Right lobe of liver (tissue), 6 donors: ENCODE results near the gene CRTC1. TPM values are rescaled to one million over a fixed set of nuclear protein-coding genes. Genes with fewer than 3 reads are reported as not detected.

ENCODE experiments used
- ATAC-seq, 4 donors: fragments of 200-7000 bp; cut with Tn5 transposase; one replicate each; pipeline ENCODE4 v1.9.1; 2020; ENCODE audit warnings: mild to moderate bottlenecking in 4 of 4, moderate library complexity in 4 of 4
- DNase-seq, 3 donors: peaks; one replicate each; pipeline ENCODE4 v3.0.0-alpha.2; 2020
- H3K27ac ChIP-seq, 3 donors: fragments of 200-600 bp; one replicate each; pipeline ENCODE4 v1.8.0; 2022
- H3K27me3 ChIP-seq, 2 donors: fragments of 200-600 bp; one replicate each; pipeline ENCODE4 v1.8.0; 2022
- H3K36me3 ChIP-seq, 4 donors: fragments of 200-600 bp; sonication (generic) in 1 of 4; one replicate each; pipeline versions ENCODE4 v1.5.1 to v1.8.0; 2017 to 2022; ENCODE audit warnings: control low read depth in 1 of 4
- H3K4me1 ChIP-seq, 4 donors: fragments of 200-600 bp; sonication (generic) in 1 of 4; one replicate each; pipeline versions ENCODE4 v1.5.1 to v1.8.0; 2017 to 2022; ENCODE audit warnings: control low read depth in 1 of 4
- H3K4me3 ChIP-seq, 3 donors: fragments of 200-600 bp; one replicate each; pipeline ENCODE4 v1.8.0; 2022
- H3K9me3 ChIP-seq, 4 donors: fragments of 200-600 bp; sonication (generic) in 1 of 4; one replicate each; pipeline versions ENCODE4 v1.5.1 to v1.8.0; 2017 to 2022; ENCODE audit warnings: control low read depth in 1 of 4
- POLR2A ChIP-seq: fragments of 450-650 bp; IDR thresholded peaks from one replicate; pipeline ENCODE4 v1.6.1; 2017; ENCODE audit warnings: antibody characterized with exemption, mild to moderate bottlenecking
- WGBS: methylation state at CpG from one replicate; pipeline ENCODE4 v1.1.6; 2018; ENCODE audit warnings: low coverage, low lambda C conversion rate; ENCODE audit not compliant: insufficient coverage; ENCODE audit errors: missing lambda C conversion rate; 5-methylcytosine and 5-hydroxymethylcytosine counted together
- intact Hi-C, 2 donors: fragments of 100-400 bp; cut with DNase I; formaldehyde crosslinking; loops; one replicate each; pipeline versions ENCODE4 v1.11.2 to v1.14.1; 2022
- total RNA-seq, 6 experiments: library from RNA; depleted of rRNA in 2 of 6; stranded (reverse); fragments of >200 nt in 2 of 6; fragmentation: NEBNext Ultra II Directional in 3 of 6; extraction: Animal tissue kit (Norgen Biotek cat#: 25700) in 3 of 6; gene quantifications; one replicate each; pipeline versions ENCODE4 v1.1.0 to v1.2.4, GENCODE V29; 2016 to 2023
- TF ChIP-seq, protein P1 (sequence below), 4 donors: fragments of 200-600 bp in 3 of 4; fragments of 450-650 bp in 1 of 4; IDR thresholded peaks; one replicate each; pipeline versions ENCODE4 v1.5.1 to v1.8.0; 2016 to 2022; ENCODE audit warnings: antibody characterized with exemption in 4 of 4, mild to moderate bottlenecking in 2 of 4
- donor health status: DM: no; HTN: yes; CAD: no.
- donor health status: DM: no; HTN: no; CAD: no.
- donor health status: DM: no; HTN: no; CAD: no.
- donor health status: DM: no; HTN: yes; CAD: no.
- donor health status: DM: no; HTN: yes; CAD: no.

Gene CRTC1
- total RNA-seq, 6 experiments from 2014 or later: 1.7 to 7.2 (median 4.9) TPM

DNA sequence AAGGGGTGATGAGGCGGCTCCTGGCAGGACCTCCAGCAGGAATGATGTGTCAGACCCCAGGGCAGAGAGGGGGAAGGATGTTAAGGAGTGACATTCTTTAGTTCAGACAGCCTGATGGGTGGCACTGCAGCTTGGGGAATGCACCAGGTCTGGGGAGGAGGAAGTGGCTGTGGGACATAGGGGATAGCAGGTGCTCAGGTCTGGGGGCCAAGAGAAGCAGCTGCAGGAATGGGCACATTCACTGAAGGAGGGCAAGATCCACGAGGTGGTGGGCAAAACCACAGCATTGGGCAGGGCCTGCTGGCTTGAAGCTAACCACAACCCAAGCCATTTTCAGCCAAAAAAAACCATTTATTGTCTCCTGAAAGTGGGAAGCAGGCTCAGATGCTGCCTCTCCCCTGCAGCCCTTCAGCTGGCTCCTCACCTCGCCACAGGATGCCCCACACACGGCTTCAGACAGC, 81.1 kb downstream of the CRTC1 start:
- H3K27ac ChIP-seq: no peak overlapping the region
- no peak for DNase-seq
- no peak overlapping the region for H3K4me3 ChIP-seq
- peaks cover 0 to 14% (median 10%) of the 10 kb centered on the region in 4 donors for H3K4me1 ChIP-seq
- no peaks in the 10 kb centered on the region for H3K9me3 ChIP-seq
- H3K36me3 ChIP-seq: no peaks in the 10 kb centered on the region
- no CpG with 5 or more reads among the region's 4 CpGs for WGBS
- intact Hi-C loops: no loop called here
- TF ChIP-seq POLR2A: no peak
- TF ChIP-seq, protein P1, sequence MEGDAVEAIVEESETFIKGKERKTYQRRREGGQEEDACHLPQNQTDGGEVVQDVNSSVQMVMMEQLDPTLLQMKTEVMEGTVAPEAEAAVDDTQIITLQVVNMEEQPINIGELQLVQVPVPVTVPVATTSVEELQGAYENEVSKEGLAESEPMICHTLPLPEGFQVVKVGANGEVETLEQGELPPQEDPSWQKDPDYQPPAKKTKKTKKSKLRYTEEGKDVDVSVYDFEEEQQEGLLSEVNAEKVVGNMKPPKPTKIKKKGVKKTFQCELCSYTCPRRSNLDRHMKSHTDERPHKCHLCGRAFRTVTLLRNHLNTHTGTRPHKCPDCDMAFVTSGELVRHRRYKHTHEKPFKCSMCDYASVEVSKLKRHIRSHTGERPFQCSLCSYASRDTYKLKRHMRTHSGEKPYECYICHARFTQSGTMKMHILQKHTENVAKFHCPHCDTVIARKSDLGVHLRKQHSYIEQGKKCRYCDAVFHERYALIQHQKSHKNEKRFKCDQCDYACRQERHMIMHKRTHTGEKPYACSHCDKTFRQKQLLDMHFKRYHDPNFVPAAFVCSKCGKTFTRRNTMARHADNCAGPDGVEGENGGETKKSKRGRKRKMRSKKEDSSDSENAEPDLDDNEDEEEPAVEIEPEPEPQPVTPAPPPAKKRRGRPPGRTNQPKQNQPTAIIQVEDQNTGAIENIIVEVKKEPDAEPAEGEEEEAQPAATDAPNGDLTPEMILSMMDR (IDR thresholded peaks at IDR 0.05): no peak
- H3K27me3 ChIP-seq: no peaks in the 10 kb centered on the region
- no peak for ATAC-seq

- H3K27ac ChIP-seq: no peak overlapping the region
- no peaks in the 10 kb centered on the region for H3K27me3 ChIP-seq
- intact Hi-C loops: no loop called here
- WGBS: no CpG with 5 or more reads among the region's 8 CpGs
- DNase-seq (no peak), ATAC-seq (no peak)
- H3K36me3 ChIP-seq: no peaks in the 10 kb centered on the region
- H3K4me3 ChIP-seq: no peak overlapping the region
- no peaks in the 10 kb centered on the region for H3K9me3 ChIP-seq
- no peak for TF ChIP-seq POLR2A
- H3K4me1 ChIP-seq: peaks cover 0 to 14% (median 10%) of the 10 kb centered on the region in 4 donors
These were observed 81.7 kb downstream of the CRTC1 start for GRCh38 chr19:18765224-18765623.

GRCh38 chr19:18768046-18768771, 84.7 kb downstream of the CRTC1 start:
- 70% methylated on average over 5 of the region's 30 CpGs for WGBS
- H3K4me1 ChIP-seq: no peaks in the 10 kb centered on the region

DNA sequence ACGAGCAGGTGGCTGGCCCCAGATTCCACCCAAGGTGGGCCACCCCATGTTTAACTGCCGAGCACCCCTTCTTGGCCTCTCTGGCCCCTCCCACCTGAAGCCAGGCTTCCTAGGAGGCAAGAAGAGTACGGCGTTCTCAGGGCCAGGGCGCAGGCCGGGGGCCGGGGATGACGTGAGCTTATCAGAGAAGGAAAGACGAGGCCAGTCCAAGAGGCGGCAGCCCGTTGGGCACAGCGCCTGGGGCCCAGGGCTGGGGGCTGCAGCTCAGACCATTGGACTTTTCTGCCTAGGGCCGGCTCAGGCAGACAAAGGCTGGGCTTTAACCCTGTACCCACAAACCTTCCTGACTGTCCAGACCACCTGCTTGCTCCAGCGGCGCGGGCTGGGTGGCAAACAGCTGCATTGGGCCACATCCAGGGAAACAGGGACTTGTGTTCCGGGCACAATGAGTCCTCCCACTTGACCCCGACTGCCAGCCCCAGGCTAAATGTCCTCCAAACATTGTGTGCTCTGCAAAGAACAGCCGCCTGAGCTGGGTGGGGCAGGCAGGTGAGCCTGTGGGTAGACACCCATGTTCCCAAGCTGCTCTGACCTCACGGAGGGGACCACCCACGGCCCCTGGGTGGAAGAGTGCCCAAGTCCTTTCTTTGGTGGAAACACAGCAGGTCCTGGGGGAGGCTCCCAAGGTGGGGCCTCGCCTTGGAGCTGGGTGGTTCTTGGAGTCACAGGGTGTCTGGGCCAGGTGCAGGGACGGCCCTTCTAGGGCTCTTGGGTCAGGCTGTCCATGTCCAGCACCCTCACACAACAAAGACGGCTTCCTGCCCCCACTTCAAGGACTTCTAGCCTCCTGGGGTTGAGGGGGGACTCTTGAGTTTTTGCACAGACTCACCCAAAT, 85.8 kb downstream of the CRTC1 start:
- no peaks in the 10 kb centered on the region for H3K9me3 ChIP-seq
- H3K36me3 ChIP-seq: no peaks in the 10 kb centered on the region
- no peak for DNase-seq
- no peak for ATAC-seq
- no peak for TF ChIP-seq POLR2A
- TF ChIP-seq, protein P1 (IDR thresholded peaks at IDR 0.05): no peak
- WGBS: 79% methylated on average over 5 of the region's 24 CpGs
- no peak overlapping the region for H3K4me3 ChIP-seq
- no peak overlapping the region for H3K27ac ChIP-seq
- intact Hi-C loops: no loop called here
- H3K4me1 ChIP-seq: no peaks in the 10 kb centered on the region
- no peaks in the 10 kb centered on the region for H3K27me3 ChIP-seq

More at GRCh38 chr19:18768046-18768771, 84.7 kb downstream of the CRTC1 start:
- Histone ChIP-seq H3K36me3 (no peaks in the 10 kb centered on the region), H3K4me3 (no peak overlapping the region), H3K27me3 (no peaks in the 10 kb centered on the region), H3K9me3 (no peaks in the 10 kb centered on the region), H3K27ac (no peak overlapping the region)
- ATAC-seq: no peak
- TF ChIP-seq, protein P1 (IDR thresholded peaks at IDR 0.05): no peak
- TF ChIP-seq POLR2A: no peak
- no peak for DNase-seq
- intact Hi-C loops: no loop called here
